ENCODE results near the gene ZACN. TPM values are rescaled to one million over a fixed set of nuclear protein-coding genes. Genes with fewer than 3 reads are reported as not detected.
A peak's percentile ranks its signal among the peaks of the same experiment; 100 is the strongest.

The ZACN gene
- polyA plus RNA-seq, 3 donors: 0.09 TPM; not detected in 2

DNA sequence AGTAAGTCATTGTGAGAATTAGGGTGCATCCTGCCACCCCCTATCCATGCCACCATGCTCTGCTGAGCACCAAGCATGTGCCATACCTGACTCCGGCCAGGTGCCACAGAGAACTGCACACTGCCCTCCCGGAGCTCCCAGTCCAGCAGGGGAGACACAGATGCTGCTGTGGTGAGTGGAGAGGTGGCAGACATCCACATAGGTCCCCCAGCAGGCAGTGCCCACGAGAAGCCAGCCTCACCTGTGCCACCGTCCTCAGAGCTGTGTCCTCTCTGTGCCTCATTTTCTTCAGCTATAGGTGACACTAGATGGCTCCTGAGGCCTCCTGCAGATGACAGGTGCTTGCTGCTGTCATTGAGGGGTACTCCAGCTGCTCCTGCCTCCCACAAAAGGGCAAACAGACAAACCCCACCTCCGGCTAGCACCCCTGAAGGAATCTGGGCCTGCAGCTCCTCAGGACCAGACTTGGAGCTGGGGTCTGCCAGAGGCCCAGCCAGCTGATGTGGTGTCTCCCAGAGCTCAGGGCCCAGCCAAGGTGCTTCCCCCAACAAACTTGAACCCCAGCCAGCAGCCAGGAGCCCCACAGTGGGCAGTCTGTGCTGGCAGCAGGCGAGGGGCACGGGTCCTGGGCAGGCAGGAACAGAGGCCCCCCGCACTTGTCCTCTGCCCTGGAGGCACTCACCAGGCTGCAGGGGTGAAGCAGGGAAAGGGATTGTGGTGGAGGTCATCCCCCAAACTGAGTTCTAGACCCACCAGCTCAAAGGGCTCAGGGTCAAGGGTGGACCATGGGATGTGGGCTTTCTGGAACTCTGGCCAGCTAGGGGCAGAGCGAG is 45.0 kb downstream of the ZACN start:
- H3K79me2 ChIP-seq (ENCODE audit: insufficient read depth, low read length): no peaks in the 10 kb centered on the region
- no peak overlapping the region for H3K27ac ChIP-seq (ENCODE audit: low read depth in 1 of 2, low read length in 2 of 2)
- H3K36me3 ChIP-seq (replicated peaks in 1 of 2; ENCODE audit: control insufficient read depth in 1 of 2, insufficient read depth in 2 of 2, low read length in 2 of 2): no peaks in the 10 kb centered on the region
- intact Hi-C loops (cut with micrococcal nuclease): loop anchor here (5.0 to 10.0 kb wide), 4 partner anchors 53 to 281 kb away; no protein-coding TSS in a partner anchor
- DNase-seq: no peak
- no peak overlapping the region for H3K4me2 ChIP-seq (replicated peaks; ENCODE audit: extremely low read depth, low read length, poor library complexity, severe bottlenecking)
- TF ChIP-seq, protein P1, sequence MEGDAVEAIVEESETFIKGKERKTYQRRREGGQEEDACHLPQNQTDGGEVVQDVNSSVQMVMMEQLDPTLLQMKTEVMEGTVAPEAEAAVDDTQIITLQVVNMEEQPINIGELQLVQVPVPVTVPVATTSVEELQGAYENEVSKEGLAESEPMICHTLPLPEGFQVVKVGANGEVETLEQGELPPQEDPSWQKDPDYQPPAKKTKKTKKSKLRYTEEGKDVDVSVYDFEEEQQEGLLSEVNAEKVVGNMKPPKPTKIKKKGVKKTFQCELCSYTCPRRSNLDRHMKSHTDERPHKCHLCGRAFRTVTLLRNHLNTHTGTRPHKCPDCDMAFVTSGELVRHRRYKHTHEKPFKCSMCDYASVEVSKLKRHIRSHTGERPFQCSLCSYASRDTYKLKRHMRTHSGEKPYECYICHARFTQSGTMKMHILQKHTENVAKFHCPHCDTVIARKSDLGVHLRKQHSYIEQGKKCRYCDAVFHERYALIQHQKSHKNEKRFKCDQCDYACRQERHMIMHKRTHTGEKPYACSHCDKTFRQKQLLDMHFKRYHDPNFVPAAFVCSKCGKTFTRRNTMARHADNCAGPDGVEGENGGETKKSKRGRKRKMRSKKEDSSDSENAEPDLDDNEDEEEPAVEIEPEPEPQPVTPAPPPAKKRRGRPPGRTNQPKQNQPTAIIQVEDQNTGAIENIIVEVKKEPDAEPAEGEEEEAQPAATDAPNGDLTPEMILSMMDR (IDR thresholded peaks at IDR 0.05): no peak
- WGBS (ENCODE audit: insufficient coverage): 70% methylated on average over 4 of the region's 9 CpGs
- H3K4me1 ChIP-seq (ENCODE audit: control insufficient read depth in 1 of 2, insufficient read depth in 2 of 2, low read length in 2 of 2): peaks cover 10 to 20% of the 10 kb centered on the region in 2 donors
- peaks cover 11% of the 10 kb centered on the region for H3K4me1 Mint-ChIP-seq
- no peaks in the 10 kb centered on the region for H3K36me3 Mint-ChIP-seq
- no peak overlapping the region for H3K9ac ChIP-seq (ENCODE audit: insufficient read depth, low read length, poor library complexity, severe bottlenecking)
- H2AFZ ChIP-seq (ENCODE audit: insufficient read depth, low read depth, low read length, poor library complexity, severe bottlenecking): no peak overlapping the region
- no peak overlapping the region for H3K4me3 ChIP-seq (replicated peaks in 1 of 3; ENCODE audit: low read depth in 2 of 3, low read length in 3 of 3)
- H3K9me3 Mint-ChIP-seq: peaks cover 0 to 9% (median 2%) of the 10 kb centered on the region in 7 donors
- peak overlapping the region in 1 of 7 donors; percentile 9 for H3K27ac Mint-ChIP-seq
- peaks cover 11 to 30% (median 16%) of the 10 kb centered on the region in 3 donors for H3K27me3 Mint-ChIP-seq (ENCODE audit: low read depth in 3 of 3)
- H3K9me3 ChIP-seq (replicated peaks in 1 of 2; ENCODE audit: control insufficient read depth in 1 of 2, insufficient read depth in 1 of 2, low read length in 2 of 2): no peaks in the 10 kb centered on the region
- no peaks in the 10 kb centered on the region for H4K20me1 ChIP-seq (ENCODE audit: insufficient read depth, low read length)
- H3K27me3 ChIP-seq (ENCODE audit: control insufficient read depth in 2 of 2, insufficient read depth in 2 of 2, low read length in 2 of 2): no peaks in the 10 kb centered on the region
- H3K4me3 Mint-ChIP-seq: no peak overlapping the region

DNA sequence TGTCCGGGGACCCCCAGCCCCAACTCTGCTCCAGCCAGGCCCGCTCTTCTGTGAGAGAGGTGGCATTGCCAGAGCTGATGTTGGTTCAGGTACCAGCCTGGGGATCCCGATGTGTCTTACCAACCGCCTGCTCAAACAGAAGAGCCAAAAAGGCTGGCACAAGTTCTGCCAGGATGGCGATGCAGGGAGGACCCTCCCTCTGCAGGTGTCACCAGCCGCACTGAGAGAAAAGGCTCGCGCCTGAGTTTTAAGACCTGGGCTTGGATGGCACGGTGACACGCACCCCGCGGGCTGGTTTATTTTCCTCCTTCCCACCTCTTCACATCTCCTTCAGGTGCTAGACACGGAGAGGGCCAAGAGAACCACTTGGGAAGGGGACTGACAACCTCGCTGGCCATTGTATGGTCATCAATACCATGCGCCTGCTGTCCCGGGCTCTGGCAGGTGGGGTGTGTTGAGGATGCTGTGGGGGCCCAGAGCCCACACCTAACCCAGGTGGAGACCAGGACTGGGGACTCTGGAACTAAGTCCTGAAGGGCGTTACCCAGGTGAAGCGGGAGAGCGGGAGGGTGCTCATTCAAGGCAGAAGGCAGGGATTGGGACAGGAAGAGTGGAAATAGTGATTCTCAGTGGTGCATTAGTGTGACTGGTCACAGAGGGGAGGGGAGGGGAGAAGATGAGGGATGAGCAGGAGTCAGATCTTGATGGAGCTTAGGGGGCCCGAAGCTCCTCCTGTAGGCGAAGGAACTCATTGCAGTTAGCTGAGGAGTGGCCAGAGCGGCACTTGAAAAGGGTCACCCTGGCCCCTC is 45.8 kb downstream of the ZACN start:
- peaks cover 0 to 9% (median 2%) of the 10 kb centered on the region in 7 donors for H3K9me3 Mint-ChIP-seq
- H3K27me3 Mint-ChIP-seq (ENCODE audit: low read depth in 3 of 3): peaks cover 8 to 25% (median 16%) of the 10 kb centered on the region in 3 donors
- H3K4me1 Mint-ChIP-seq: peaks cover 11% of the 10 kb centered on the region
- H3K4me1 ChIP-seq (ENCODE audit: control insufficient read depth in 1 of 2, insufficient read depth in 2 of 2, low read length in 2 of 2): peaks cover 10 to 20% of the 10 kb centered on the region in 2 donors
- H4K20me1 ChIP-seq (ENCODE audit: insufficient read depth, low read length): no peaks in the 10 kb centered on the region
- intact Hi-C loops (cut with micrococcal nuclease): loop anchor here (5.0 to 10.0 kb wide), 4 partner anchors 53 to 280 kb away; no protein-coding TSS in a partner anchor
- H3K9ac ChIP-seq (ENCODE audit: insufficient read depth, low read length, poor library complexity, severe bottlenecking): no peak overlapping the region
- H3K36me3 Mint-ChIP-seq: no peaks in the 10 kb centered on the region
- no peak overlapping the region for H3K27ac ChIP-seq (ENCODE audit: low read depth in 1 of 2, low read length in 2 of 2)
- no peak overlapping the region for H3K4me3 ChIP-seq (replicated peaks in 1 of 3; ENCODE audit: low read depth in 2 of 3, low read length in 3 of 3)
- H3K4me2 ChIP-seq (replicated peaks; ENCODE audit: extremely low read depth, low read length, poor library complexity, severe bottlenecking): no peak overlapping the region
- no peak overlapping the region for H3K27ac Mint-ChIP-seq
- no peaks in the 10 kb centered on the region for H3K79me2 ChIP-seq (ENCODE audit: insufficient read depth, low read length)
- no peaks in the 10 kb centered on the region for H3K9me3 ChIP-seq (replicated peaks in 1 of 2; ENCODE audit: control insufficient read depth in 1 of 2, insufficient read depth in 1 of 2, low read length in 2 of 2)
- DNase-seq: no peak
- 93% methylated on average over 9 of the region's 22 CpGs for WGBS (ENCODE audit: insufficient coverage)
- no peak overlapping the region for H3K4me3 Mint-ChIP-seq
- no peaks in the 10 kb centered on the region for H3K36me3 ChIP-seq (replicated peaks in 1 of 2; ENCODE audit: control insufficient read depth in 1 of 2, insufficient read depth in 2 of 2, low read length in 2 of 2)
- TF ChIP-seq, protein P1 (IDR thresholded peaks at IDR 0.05): peak; percentile 35
- H3K27me3 ChIP-seq (ENCODE audit: control insufficient read depth in 2 of 2, insufficient read depth in 2 of 2, low read length in 2 of 2): no peaks in the 10 kb centered on the region
- H2AFZ ChIP-seq (ENCODE audit: insufficient read depth, low read depth, low read length, poor library complexity, severe bottlenecking): no peak overlapping the region
